GM06990 (cell line): ENCODE data around the gene RIPK4.
"Not testable (repeated sequence)": the region's sequence is repeated elsewhere in the genome, so short reads cannot be mapped to it uniquely, and the experiment has no call there.

Experiments
- DNase-seq: peaks from one replicate; pipeline ENCODE4 v3.0.0-alpha.2; 2011; ENCODE audit not compliant: insufficient read length; ENCODE audit errors: extremely low read depth
- H3K27me3 ChIP-seq: replicated peaks from 2 replicates; pipeline ENCODE4 v1.6.0; 2011; ENCODE audit warnings: low read length; ENCODE audit not compliant: control insufficient read depth, insufficient read depth
- H3K36me3 ChIP-seq: 2 replicates; pipeline ENCODE4 v1.5.1; 2011; ENCODE audit warnings: low read length; ENCODE audit not compliant: control insufficient read depth, insufficient read depth
- H3K4me3 ChIP-seq: replicated peaks from 2 replicates; pipeline ENCODE4 v1.5.1; 2011; ENCODE audit warnings: low read depth, mild to moderate bottlenecking, control low read depth, low read length
- CTCF ChIP-seq: IDR thresholded peaks from 2 replicates; pipeline ENCODE4 v1.5.1; 2011; ENCODE audit warnings: low read length, control low read depth, mild to moderate bottlenecking, inconsistent platforms; ENCODE audit not compliant: insufficient read depth, poor library complexity, severe bottlenecking

The RIPK4 gene

GRCh38 chr21:41699311-41699710 lies 67.5 kb downstream of the RIPK4 start:
- DNase-seq = no peak
- Histone ChIP-seq H3K27me3 (no peaks in the 10 kb centered on the region), H3K36me3 (no peaks in the 10 kb centered on the region), H3K4me3 (no peak overlapping the region)
- TF ChIP-seq CTCF = no peak

- no peak for TF ChIP-seq CTCF
- no peak for DNase-seq
- H3K36me3 ChIP-seq = no peaks in the 10 kb centered on the region
- H3K4me3 ChIP-seq = no peak overlapping the region
- no peaks in the 10 kb centered on the region for H3K27me3 ChIP-seq
These were observed 68.8 kb downstream of the RIPK4 start for GRCh38 chr21:41698071-41698470.

GRCh38 chr21:41695513-41695912 lies 71.3 kb downstream of the RIPK4 start:
- DNase-seq = no peak
- no peaks in the 10 kb centered on the region for H3K36me3 ChIP-seq
- TF ChIP-seq CTCF = no peak
- peaks cover 1% of the 10 kb centered on the region for H3K27me3 ChIP-seq
- no peak overlapping the region for H3K4me3 ChIP-seq

- DNase-seq, H3K36me3 ChIP-seq, H3K4me3 ChIP-seq, H3K27me3 ChIP-seq: not testable (repeated sequence)
These were observed 72.8 kb downstream of the RIPK4 start for GRCh38 chr21:41694042-41694441.

- no peaks in the 10 kb centered on the region for H3K36me3 ChIP-seq
- no peak overlapping the region for H3K4me3 ChIP-seq
- DNase-seq = no peak
- H3K27me3 ChIP-seq = peaks cover 1% of the 10 kb centered on the region
- no peak for TF ChIP-seq CTCF
These were observed 74.7 kb downstream of the RIPK4 start for GRCh38 chr21:41692185-41692565.

- no peaks in the 10 kb centered on the region for H3K36me3 ChIP-seq
- peaks cover 1% of the 10 kb centered on the region for H3K27me3 ChIP-seq
- H3K4me3 ChIP-seq = no peak overlapping the region
- no peak for DNase-seq
- no peak for TF ChIP-seq CTCF
These were observed 75.4 kb downstream of the RIPK4 start for GRCh38 chr21:41691205-41692184.
